Transverse colon (tissue), 4 donors: ENCODE data around the gene PDCD1. TPM values are rescaled to one million over a fixed set of nuclear protein-coding genes. Genes with fewer than 3 reads are reported as not detected.

Experiments
- DNase-seq: peaks from one replicate; pipeline ENCODE4 v3.0.0-alpha.2; 2019
- H3K27ac ChIP-seq, 4 donors: fragments of 200-600 bp; sonication (generic); 2 replicates each; pipeline ENCODE4 v1.5.1; 2016 to 2018; ENCODE audit warnings: inconsistent platforms in 4 of 4
- H3K27me3 ChIP-seq: fragments of 200-600 bp; sonication (generic); 2 replicates; pipeline ENCODE4 v1.5.1; 2017; ENCODE audit warnings: inconsistent platforms
- H3K36me3 ChIP-seq, 4 donors: fragments of 200-600 bp; sonication (generic); 2 replicates each; pipeline ENCODE4 v1.5.1; 2017 to 2019; ENCODE audit warnings: inconsistent platforms in 4 of 4
- H3K4me1 ChIP-seq, 4 donors: fragments of 200-600 bp; sonication (generic); 2 replicates each; pipeline ENCODE4 v1.5.1; 2017 to 2020; ENCODE audit warnings: inconsistent platforms in 4 of 4
- H3K4me3 ChIP-seq, 4 donors: fragments of 200-600 bp; sonication (generic); 1 replicate in 1 of 4; 2 replicates in 3 of 4; pipeline versions ENCODE4 v1.5.1 to v1.6.1; 2017 to 2019; ENCODE audit warnings: inconsistent platforms in 4 of 4
- H3K9me3 ChIP-seq, 2 donors: fragments of 200-600 bp; sonication (generic); 2 replicates each; pipeline ENCODE4 v1.5.1; 2017 to 2019; ENCODE audit warnings: inconsistent platforms in 2 of 2
- CTCF ChIP-seq, 5 experiments: fragments of 200-600 bp in 3 of 5; fragments of 450-650 bp in 2 of 5; sonication (generic) in 3 of 5; IDR thresholded peaks; 1 replicate in 2 of 5; 2 replicates in 3 of 5; pipeline ENCODE4 v1.5.1; 2016 to 2017; ENCODE audit warnings: antibody characterized with exemption in 5 of 5, inconsistent platforms in 3 of 5, mild to moderate bottlenecking in 2 of 5, moderate library complexity in 1 of 5
- EP300 ChIP-seq: sonication (generic); formaldehyde crosslinking; IDR thresholded peaks from one replicate; pipeline ENCODE4 v1.6.1; 2017; ENCODE audit warnings: antibody characterized with exemption, low read depth
- POLR2A ChIP-seq: fragments of 450-650 bp; IDR thresholded peaks from one replicate; pipeline ENCODE4 v1.6.1; 2016; ENCODE audit warnings: antibody characterized with exemption, mild to moderate bottlenecking, moderate library complexity
- POLR2AphosphoS5 ChIP-seq, 3 donors: sonication (generic); formaldehyde crosslinking; IDR thresholded peaks; one replicate each; pipeline ENCODE4 v1.6.1; 2016; ENCODE audit warnings: antibody characterized with exemption in 3 of 3
- WGBS, 2 donors: methylation state at CpG; one replicate each; pipeline ENCODE4 v1.1.5; 2018; ENCODE audit warnings: low coverage in 1 of 2; 5-methylcytosine and 5-hydroxymethylcytosine counted together
- in situ Hi-C, 4 donors: fragments of 200-750 bp; cut with MboI; loops; one replicate each; pipeline versions ENCODE4 v1.15.0 to v1.15.1; 2017; ENCODE audit warnings: low sequenced_read_pairs in 3 of 4, low pct_ligation_motif_present in 1 of 4, low pct_unique_long_range_greater_than_20kb in 1 of 4
- intact Hi-C: fragments of 100-400 bp; cut with DNase I; formaldehyde crosslinking; loops from one replicate; pipeline ENCODE4 v1.15.1; 2023; ENCODE audit warnings: low total_unique reads
- total RNA-seq, 4 donors: library from RNA; depleted of rRNA; stranded (reverse); fragments of >200 nt; gene quantifications; one replicate each; pipeline ENCODE4 v1.1.0, GENCODE V29; 2016

PDCD1 gene
- total RNA-seq, 4 donors from 2014 or later = 0.55 to 0.64 TPM; not detected in 2

- DNase-seq = no peak
- WGBS, 2 donors = 75% methylated on average over 26 of the region's 26 CpGs; no CpG with 5 or more reads in 1 of the 2 donors
- no peaks in the 10 kb centered on the region for H3K27me3 ChIP-seq
- TF ChIP-seq CTCF (IDR thresholded peaks at IDR 0.05) (no peak), POLR2AphosphoS5 (IDR thresholded peaks at IDR 0.05) (no peak), EP300 (no peak), POLR2A (no peak)
- H3K4me1 ChIP-seq = peaks cover 0 to 2% (median 0%) of the 10 kb centered on the region in 4 donors
- peak overlapping the region in 2 of 4 donors; percentile 36 to 41 for H3K27ac ChIP-seq
- in situ Hi-C loops (no loop called here), intact Hi-C loops (no loop called here)
- no peaks in the 10 kb centered on the region for H3K9me3 ChIP-seq
- no peak overlapping the region for H3K4me3 ChIP-seq
- H3K36me3 ChIP-seq = no peaks in the 10 kb centered on the region
Measured at GRCh38 chr2:241895712-241896641, 37.3 kb upstream of the PDCD1 start.

- Histone ChIP-seq H3K4me1 (peaks cover 0 to 2% (median 0%) of the 10 kb centered on the region in 4 donors), H3K27me3 (no peaks in the 10 kb centered on the region), H3K9me3 (no peaks in the 10 kb centered on the region), H3K27ac (no peak overlapping the region), H3K36me3 (no peaks in the 10 kb centered on the region), H3K4me3 (no peak overlapping the region)
- intact Hi-C loops = no loop called here
- in situ Hi-C loops = no loop called here
- DNase-seq = no peak
- TF ChIP-seq EP300 (no peak), POLR2A (no peak)
- 78% methylated on average over 11 of the region's 11 CpGs; no CpG with 5 or more reads in 1 of the 2 donors for WGBS, 2 donors
Measured at GRCh38 chr2:241895427-241895711, 36.7 kb upstream of the PDCD1 start.

- Histone ChIP-seq H3K36me3 (no peaks in the 10 kb centered on the region), H3K9me3 (no peaks in the 10 kb centered on the region), H3K27ac (no peak overlapping the region), H3K4me3 (no peak overlapping the region), H3K27me3 (no peaks in the 10 kb centered on the region), H3K4me1 (peaks cover 0 to 2% (median 0%) of the 10 kb centered on the region in 4 donors)
- DNase-seq = no peak
- TF ChIP-seq POLR2AphosphoS5 (IDR thresholded peaks at IDR 0.05) = no peak
- no peak for TF ChIP-seq EP300
- TF ChIP-seq CTCF (IDR thresholded peaks at IDR 0.05) = no peak
- no peak for TF ChIP-seq POLR2A
- in situ Hi-C loops = no loop called here
- intact Hi-C loops = no loop called here
- WGBS, 2 donors = 91% methylated on average over 28 of the region's 28 CpGs; no CpG with 5 or more reads in 1 of the 2 donors
Measured at GRCh38 chr2:241894681-241895426, 36.2 kb upstream of the PDCD1 start.

GRCh38 chr2:241894056-241894641, 35.5 kb upstream of the PDCD1 start:
- intact Hi-C loops (no loop called here), in situ Hi-C loops (no loop called here)
- TF ChIP-seq CTCF (IDR thresholded peaks at IDR 0.05) (no peak), POLR2AphosphoS5 (IDR thresholded peaks at IDR 0.05) (no peak), EP300 (no peak), POLR2A (no peak)
- no peak for DNase-seq
- H3K9me3 ChIP-seq = no peaks in the 10 kb centered on the region
- WGBS, 2 donors = 93% methylated on average over 19 of the region's 23 CpGs; no CpG with 5 or more reads in 1 of the 2 donors
- H3K4me1 ChIP-seq = peaks cover 0 to 2% (median 0%) of the 10 kb centered on the region in 4 donors
- no peaks in the 10 kb centered on the region for H3K27me3 ChIP-seq
- H3K4me3 ChIP-seq = no peak overlapping the region
- no peaks in the 10 kb centered on the region for H3K36me3 ChIP-seq
- H3K27ac ChIP-seq = no peak overlapping the region
